ENCODE data around the gene NDOR1.

The NDOR1 gene

GRCh38 chr9:137221506-137222111, 16.1 kb downstream of the NDOR1 start:
- no peak for DNase-seq

GRCh38 chr9:137222190-137223077, 16.9 kb downstream of the NDOR1 start, which contains the start of gene RNF208:
TSS of gene RNF208 (minus strand) at chr9:137222240. CDS start at chr9:137221212, 1,028 bp downstream.
- DNase-seq: no peak

DNA sequence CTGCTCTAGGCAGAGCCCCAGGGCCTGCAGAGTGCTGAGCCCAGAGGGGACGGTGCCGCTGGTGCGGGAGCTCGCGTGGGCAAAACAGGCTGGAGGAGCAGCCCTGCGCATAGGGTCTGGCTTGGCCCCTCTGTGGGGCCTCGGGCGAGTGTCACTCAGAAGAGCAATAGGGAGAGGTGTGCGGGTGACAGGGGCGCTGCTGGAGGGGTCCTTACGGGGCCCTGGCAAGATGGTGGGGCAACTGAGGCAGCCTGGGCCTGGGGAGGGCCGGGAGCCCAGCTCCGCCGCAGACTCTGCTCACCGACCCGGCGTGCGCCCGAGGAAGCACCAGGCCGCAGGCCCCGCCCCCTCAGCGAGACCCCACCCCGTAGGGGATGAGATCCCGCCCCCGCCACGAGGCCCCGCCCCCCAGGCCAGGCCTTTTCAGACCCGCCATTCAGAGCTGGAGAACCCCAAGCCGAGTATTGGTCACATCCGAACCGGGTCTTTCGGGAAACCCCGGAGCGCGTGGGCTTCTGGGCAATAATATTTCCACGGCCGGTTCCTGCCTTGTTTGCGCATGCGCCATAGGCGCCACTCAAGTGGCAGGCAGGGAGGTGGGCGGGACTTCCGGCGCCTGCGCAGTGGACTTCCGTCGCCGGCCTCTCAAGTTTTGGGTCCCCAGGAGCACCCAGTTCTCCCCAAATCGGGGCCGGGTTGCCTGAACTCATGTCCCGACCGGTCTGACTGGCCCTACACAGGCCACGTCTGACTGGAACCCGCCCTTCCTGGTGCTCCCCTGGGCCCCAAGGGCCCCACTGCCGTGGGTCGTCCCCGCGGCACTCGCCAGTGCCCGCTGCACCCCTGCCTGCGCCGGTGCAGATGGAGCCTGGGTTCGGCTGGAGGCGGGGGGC, 17.8 kb downstream of the NDOR1 start:
- peak; percentile 100 for DNase-seq

DNA sequence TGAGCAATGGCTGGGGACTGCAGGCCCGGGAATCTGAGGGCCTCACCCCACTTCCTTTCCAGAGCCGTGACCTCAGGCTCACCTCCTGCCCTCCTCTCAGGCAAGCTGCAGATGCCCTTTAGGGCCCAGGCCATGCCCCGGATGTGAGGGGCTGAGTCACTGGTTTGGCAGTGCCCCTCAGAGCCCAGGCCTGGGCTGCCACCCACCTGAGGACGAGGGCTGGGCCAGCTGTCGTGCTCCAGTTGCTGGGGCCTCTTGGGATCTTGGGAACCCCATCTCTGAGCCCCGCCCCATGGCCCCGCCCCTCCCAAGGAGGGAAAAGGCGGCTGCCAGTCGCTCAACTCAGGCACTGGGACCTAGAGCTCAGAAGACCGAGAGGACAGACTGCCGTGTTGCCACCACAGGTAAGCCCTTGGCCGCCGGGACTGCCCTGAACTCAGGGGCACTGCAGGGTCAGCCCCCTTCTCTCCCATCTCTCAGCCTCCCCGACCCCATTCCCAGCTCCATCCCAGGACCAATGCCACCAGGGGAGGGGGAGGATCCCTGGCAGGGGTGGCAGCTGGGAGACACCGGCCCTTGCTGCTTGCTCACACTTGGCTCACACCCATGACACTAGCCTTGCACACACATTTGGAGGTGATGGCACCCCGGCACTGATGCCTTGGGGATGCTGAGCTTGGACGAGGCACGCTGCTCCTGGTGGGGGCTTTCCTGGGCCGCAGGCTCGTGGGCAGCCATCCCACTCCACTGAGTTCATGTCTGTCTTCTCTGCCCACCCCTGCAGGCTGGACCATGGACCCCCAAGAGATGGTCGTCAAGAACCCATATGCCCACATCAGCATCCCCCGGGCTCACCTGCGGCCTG, 19.6 kb downstream of the NDOR1 start, which contains the start of gene CYSRT1:
Gene CYSRT1, plus strand, starts transcription at position 345 of the 865 bp plus-strand sequence. Its CDS starts 448 bp downstream, at position 793.
- no peak for DNase-seq

DNA sequence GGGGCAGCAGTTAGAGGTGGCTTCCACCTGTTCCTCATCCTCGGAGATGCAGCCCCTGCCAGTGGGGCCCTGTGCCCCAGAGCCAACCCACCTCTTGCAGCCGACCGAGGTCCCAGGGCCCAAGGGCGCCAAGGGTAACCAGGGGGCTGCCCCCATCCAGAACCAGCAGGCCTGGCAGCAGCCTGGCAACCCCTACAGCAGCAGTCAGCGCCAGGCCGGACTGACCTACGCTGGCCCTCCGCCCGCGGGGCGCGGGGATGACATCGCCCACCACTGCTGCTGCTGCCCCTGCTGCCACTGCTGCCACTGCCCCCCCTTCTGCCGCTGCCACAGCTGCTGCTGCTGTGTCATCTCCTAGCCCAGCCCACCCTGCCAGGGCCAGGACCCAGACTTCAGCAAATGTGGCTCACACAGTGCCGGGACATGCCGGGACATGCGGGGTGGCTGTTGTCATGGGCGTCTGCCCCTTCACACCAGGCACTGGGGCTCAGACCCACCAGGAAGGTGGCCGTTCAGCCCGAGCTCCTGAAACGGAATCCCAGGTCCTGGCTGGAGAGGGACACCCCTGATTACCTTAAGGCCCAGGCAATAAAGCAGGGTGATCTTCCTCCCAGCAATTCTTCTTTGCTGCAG, 20.3 kb downstream of the NDOR1 start:
- DNase-seq: no peak

GRCh38 chr9:137226338-137227053, 21.0 kb downstream of the NDOR1 start:
- no peak for DNase-seq

DNA sequence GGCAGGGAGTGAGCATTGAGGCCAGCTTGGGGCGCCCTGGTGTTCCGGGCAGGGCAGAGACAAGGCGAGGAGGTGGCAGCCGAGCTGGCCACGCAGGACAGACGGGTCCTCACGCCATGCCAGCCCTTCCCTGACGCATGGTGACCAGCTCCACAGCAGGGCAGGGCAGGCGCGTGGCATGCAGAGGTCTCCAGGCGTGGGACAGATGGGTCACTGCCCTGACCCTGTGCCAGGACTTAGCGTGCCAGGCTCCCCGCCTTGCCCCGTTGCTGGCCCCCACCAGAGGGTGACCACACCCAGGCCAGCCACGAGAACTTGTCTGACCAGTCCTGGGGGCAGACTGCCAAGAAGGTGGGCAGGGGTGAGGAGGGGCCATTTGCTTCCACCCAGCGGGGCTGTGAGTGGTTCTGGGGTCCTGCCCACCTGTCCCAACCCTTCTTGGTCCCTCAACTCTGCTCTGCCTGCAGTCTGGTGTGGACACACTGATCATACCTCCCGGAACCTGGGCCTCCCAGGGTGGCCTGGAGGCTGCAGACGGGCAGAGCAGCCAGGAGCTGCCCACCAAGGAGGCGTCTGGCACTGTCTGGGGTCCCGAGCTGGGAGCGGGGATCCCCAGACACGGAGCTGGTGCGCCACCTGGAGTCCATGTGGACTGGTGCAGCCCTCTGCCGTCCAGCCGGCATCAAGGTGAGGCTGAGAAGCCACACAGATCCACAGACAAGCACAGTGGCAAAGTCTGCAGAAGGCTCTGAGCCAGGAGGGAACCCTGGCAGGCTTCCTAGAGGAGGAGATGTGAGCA, 21.8 kb downstream of the NDOR1 start, which contains the start of gene RNF224:
Gene RNF224, plus strand, starts transcription at position 449 of the 799 bp plus-strand sequence. CDS start 834 bp downstream, outside the sequence.
- DNase-seq: peak; percentile 80

GRCh38 chr9:137227853-137228505, 22.5 kb downstream of the NDOR1 start:
- no peak for DNase-seq

- DNase-seq: no peak
Measured at GRCh38 chr9:137228506-137228967, 23.0 kb downstream of the NDOR1 start.

GRCh38 chr9:137228968-137229896, 23.7 kb downstream of the NDOR1 start:
- no peak for DNase-seq

DNA sequence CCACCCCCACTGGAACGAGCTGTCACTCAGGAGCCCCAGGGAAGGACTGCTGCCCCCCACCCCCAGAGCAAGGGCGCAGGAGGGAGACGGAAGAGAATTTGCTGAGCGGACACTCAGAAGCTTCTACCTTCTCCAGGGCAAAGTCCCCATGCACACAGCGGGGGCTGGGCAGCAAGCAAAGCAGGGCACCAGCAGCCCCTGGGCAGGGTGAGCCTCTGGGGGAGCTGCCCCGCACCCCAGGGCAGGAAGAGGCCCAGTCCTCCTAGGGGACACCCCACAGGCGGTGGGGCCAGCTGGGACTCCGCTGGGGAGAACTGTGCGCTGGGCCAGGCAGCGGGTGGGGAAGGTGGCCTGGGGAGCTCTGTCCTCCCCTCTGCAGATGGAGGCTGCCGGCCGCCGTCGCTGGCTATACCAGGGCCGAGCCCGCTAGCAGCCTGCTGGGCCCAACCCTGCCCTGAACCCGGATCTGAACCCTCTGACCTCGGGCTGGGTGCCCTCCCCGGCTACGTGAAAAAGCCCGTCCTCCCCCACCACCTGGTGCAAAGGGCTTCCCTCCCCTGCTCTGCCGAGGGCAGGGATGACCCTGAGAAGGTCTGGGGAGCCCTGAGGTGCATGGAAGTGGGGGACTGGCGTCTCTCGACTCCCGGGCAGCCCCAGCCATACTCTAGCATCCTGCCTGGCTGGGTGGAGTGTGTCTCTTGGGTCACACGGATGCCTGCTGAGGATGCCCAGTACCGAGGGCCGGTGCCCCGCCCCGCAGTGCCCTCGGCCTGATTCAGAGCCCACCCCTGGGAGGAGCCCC, 24.6 kb downstream of the NDOR1 start:
- no peak for DNase-seq

DNA sequence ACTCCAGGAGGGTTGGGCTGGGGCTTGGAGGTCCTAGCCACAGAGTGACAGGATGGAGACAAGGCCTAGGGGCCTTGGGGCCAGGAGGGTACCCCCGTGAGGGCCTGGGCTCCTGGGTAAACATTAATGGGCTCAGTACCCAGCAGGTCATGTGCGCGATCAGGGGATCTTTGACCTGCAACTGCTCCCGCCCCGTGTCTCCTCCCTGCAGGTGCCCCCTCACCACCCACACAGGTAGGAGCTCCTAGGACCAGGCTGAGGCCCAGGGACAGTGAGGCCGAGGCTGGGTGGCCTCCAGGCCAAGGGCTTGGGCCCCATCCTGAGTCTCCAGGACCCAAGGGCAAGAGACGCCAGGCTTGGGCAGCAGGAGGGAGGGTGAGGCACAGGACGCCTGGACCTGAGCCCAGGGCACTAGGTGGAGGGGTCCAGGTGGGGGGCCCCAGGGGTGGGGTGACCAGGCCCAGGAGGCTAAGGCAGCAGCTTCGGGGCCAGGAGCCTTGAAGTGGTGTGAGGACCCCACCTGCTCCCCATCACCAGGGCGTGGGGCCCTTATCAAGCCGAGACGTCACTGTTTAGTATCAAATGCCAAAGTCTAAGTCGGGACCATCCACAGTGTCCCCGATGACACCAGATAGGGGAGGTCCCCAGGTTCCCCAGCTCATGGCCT, 25.3 kb downstream of the NDOR1 start, which contains the start of gene SLC34A3:
Gene SLC34A3, plus strand, starts transcription at position 197 of the 667 bp plus-strand sequence. CDS start 802 bp downstream, outside the sequence.
- no peak for DNase-seq

DNA sequence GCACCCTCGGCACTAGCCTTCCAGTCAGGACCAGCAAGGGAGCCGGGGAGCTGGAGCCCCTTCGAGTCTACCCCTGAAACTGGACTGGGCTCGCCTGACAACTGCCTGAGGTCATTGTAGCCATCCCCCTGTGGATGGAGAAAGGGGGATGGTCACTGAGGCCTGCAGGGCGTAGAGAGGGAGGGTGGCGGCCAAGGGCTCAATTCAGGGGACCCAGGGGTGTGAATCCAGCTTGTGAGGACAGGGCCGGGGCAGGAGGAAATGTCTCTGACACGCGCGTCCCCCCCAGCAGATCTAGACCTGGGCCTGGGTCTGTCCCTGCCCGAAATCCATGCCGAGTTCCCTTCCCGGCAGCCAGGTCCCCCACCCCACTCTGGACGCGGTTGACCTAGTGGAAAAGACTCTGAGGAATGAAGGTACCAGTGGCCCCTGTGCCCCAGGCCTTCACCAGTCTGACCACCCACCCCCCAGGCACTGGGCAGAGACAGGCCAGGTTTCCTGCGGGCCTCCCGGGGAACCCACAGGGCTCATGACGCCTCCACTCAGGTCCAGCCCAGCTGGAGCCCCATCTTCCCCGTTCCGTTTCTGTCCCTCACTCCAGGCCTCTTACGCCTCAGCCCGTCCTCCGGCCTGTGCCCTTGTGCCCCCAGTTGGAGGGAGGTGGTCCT, 26.0 kb downstream of the NDOR1 start:
- DNase-seq: no peak

DNA sequence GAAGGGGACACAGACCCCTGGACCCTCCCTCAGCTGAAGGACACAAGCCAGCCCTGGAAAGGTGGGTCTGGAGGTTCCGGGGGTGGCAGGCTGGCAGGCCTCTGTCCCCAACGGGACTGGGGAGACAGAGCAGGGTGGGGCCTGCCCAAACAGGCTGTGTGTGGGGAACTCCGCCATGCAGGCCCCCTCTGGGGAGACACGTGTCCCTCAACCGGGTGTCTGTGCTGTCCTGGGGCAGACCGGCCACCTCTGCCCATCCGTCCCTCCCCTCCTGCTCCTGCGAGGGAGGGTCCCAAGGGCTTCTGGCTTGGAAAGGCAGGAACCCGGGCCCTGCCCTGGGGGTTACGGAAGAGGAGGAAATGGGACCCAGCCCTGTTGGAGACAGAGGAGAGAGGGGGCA, 26.6 kb downstream of the NDOR1 start:
- DNase-seq: no peak

- no peak for DNase-seq
Measured at GRCh38 chr9:137232510-137232909, 27.0 kb downstream of the NDOR1 start.
